SKM-1 treated with dmso at 0.1 percent for 144 hours (cell line): ENCODE results near the gene BTG1.
A peak's percentile ranks its signal among the peaks of the same experiment; 100 is the strongest.
"Not testable (repeated sequence)": the region's sequence is repeated elsewhere in the genome, so short reads cannot be mapped to it uniquely, and the experiment has no call there.

Source experiments
- DNase-seq: peaks from one replicate; lab custom pipeline; 2025; ENCODE audit not compliant: unreplicated experiment; lab: John Stamatoyannopoulos, UW

The BTG1 gene

GRCh38 chr12:92151916-92152315, 6.3 kb upstream of the BTG1 start:
- DNase-seq: no peak

- no peak for DNase-seq
These were observed 3.9 kb upstream of the BTG1 start for GRCh38 chr12:92149563-92149962.

- no peak for DNase-seq
These were observed 1.8 kb upstream of the BTG1 start for GRCh38 chr12:92147491-92147890.

GRCh38 chr12:92146497-92147224, 1.0 kb upstream of the BTG1 start:
- no peak for DNase-seq

DNA sequence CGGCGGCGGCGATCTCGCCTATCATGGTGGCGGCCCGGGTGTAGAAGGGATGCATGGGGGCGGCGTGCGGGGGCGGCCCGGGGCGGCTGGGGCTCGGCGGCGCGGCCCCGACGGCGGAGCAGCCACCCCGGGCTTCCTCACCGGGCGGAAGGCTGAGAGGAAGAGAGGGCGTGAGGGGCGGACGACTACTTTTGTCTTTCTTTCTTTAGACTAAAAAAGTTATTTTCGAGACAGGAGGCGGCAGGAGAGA, 240 bp downstream of the BTG1 start:
- DNase-seq: no peak

DNA sequence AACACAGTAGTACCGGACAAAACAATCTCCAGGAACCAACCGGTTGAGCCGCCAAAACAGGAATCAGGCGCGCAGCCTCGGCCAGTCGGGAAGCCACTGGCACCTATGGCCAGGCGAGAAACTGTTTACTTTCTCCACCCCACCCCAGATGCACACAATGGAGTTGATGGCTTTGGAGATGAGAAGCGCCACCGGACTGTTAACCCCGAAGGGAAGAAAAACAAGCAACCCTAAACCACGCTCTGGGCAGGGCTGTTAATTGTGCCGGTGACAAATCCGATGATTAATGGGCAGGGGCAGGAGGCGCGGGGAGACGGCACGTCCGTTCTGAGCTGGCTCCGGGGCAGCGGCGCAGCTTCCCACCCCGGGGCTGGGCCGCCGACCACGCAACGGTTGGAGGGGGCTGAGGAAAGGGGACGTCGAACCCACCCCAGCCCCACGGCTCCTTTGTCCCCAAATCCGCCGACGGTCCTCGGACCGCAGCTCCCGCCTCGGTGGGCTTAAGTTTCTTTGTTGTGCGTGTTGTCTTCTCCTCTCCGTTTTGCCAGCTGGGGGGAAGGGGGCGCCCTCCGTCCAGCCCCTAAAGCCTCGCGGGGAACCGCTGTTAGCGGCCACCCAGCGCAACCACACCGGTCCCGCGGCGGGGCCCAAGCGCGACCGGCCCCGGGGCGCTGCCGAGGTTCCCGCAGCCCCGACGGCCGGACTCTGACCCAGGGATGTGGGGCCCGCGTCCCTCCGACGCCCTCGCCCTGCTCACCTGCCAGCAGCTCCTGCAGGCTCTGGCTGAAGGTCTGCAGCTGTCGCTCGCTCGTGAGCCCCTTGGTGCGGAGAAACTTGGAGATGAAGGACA, 790 bp downstream of the BTG1 start:
- no peak for DNase-seq

DNA sequence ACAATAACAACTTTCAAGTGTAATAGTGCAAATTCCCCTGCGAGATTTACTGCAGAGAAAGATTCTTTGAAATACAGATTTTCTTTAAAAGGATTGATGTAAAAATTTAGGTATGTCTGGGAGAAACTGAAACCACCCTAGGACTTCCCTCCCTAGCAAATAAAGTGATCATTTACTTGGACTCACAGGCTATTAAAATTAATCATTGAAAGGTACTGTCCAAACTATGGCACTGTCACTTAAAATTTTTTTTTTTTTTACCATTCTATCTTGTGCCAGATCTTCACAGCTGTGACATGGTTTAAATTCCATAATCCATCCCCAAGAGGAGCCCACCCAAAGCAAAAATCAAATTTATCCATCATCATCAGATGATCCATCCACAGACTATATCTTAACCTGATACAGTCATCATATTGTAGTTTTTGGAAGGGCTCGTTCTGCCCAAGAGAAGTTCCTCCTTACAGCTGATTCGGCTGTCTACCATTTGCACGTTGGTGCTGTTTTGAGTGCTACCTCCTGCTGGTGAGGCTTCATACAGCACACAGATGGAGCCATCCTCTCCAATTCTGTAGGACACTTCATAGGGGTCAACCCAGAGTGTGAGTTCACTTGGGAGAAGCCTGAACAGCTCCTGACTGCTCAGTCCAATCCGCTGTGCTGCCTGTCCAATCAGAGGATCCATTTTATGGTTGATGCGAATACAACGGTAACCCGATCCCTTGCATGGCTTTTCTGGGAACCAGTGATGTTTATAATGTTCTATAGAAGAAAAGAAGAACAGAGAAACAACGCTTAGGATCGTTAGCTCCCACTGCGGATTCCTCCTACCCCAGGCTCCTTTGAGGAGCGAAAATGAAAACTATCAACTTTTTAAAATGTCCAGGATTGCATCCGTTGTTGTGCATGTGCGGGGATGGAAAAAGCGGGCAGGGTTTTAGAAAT, 1.7 kb downstream of the BTG1 start:
- peak; percentile 46 for DNase-seq

DNA sequence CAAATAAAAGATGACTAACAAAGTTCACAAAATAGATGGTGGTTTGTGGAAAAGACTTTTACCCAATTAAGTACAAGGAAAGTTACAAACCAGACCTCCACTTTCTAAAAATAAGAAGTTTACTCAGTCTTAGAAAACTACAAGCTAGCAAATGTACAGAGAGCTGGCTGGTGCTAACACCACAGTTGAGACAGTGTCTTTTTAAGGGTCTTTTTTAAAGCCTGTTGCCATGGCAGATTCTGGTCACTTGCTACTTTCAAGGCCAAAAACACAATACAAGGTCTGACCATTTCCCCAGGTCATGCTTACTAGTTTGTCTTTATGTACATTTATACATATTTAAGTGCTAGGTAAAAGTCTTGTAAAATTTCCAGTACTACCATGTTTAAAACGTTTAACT, 2.4 kb downstream of the BTG1 start:
- DNase-seq: no peak

GRCh38 chr12:92142251-92142926, 3.3 kb downstream of the BTG1 start:
- no peak for DNase-seq

GRCh38 chr12:92141591-92142121, 4.0 kb downstream of the BTG1 start:
- DNase-seq: no peak

GRCh38 chr12:92140896-92141536, 4.6 kb downstream of the BTG1 start:
- no peak for DNase-seq

GRCh38 chr12:92140156-92140555, 5.5 kb downstream of the BTG1 start:
- no peak for DNase-seq

- no peak for DNase-seq
These were observed 6.0 kb downstream of the BTG1 start for GRCh38 chr12:92139634-92140150.

GRCh38 chr12:92138626-92139025, 7.0 kb downstream of the BTG1 start:
- DNase-seq: no peak

GRCh38 chr12:92138144-92138543, 7.5 kb downstream of the BTG1 start:
- DNase-seq: no peak

GRCh38 chr12:92136965-92137721, 8.5 kb downstream of the BTG1 start:
- no peak for DNase-seq

DNA sequence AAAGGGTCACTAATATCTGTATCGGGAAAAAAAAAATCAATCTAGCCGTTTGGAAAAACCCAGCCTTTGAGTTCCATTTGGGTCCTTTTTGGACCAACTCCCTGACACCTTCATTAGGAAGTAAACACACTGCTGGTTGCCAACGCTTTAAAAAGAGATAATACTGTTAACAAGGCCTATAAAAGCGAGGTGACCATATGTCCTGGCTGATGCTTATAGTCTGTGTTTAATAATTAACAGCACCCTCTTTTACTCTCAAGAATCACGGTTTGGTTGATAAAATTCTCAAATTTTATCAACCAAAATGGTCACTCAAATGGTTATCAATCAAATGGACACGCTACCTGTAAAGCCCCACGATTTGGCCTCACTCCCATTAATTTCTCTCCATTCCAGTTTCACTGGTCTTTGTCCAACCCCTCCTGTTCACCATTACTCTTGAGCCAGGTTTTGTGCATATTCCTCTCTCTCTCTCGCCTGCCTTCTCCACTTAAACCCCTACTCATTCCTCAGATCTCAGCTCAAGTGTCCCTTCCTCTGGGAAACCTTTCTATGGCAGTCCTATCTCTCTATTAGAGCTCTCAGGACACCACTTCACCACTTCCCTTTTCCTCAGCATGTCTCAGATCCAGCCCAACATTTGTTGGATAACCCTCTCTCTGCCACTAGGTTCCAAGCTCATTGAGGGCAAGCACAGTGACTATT, 9.5 kb downstream of the BTG1 start:
- DNase-seq: no peak

GRCh38 chr12:92135541-92135940, 10.1 kb downstream of the BTG1 start:
- not testable (repeated sequence) for DNase-seq
